ENCODE data around the gene RAB31.

DNA sequence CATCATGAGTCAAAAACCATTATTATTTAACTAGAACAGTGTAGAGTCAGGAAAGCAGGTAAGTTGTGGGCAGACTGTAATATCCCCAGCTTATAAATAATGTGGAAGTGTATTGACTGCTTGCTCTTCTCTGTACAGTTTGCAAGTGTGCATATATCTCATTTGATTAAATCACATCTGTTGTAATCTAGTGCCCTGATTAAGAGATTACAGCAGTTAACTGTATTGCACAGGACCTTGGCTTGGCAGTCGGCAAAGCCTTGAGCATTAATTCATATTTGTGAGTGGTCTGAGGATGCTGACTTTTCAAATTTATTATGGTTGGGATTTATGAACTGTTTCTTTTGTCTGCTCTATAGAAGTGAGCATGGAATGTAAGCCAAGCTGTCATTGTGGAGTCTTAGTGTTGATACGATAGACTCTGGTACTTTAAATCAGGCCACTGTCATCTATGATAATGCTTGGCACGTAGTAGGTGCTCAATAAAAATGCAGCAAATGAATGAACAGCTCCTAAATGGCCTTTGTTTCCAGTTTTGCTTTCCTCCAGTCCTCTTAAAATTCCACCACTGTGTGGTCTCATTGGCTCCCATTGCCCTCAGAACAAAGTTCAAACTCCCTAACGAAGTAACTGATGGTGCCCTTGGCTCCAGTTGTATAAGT is 48.3 kb downstream of the RAB31 start:
- TF ChIP-seq, protein P1, sequence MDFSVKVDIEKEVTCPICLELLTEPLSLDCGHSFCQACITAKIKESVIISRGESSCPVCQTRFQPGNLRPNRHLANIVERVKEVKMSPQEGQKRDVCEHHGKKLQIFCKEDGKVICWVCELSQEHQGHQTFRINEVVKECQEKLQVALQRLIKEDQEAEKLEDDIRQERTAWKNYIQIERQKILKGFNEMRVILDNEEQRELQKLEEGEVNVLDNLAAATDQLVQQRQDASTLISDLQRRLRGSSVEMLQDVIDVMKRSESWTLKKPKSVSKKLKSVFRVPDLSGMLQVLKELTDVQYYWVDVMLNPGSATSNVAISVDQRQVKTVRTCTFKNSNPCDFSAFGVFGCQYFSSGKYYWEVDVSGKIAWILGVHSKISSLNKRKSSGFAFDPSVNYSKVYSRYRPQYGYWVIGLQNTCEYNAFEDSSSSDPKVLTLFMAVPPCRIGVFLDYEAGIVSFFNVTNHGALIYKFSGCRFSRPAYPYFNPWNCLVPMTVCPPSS (IDR thresholded peaks at IDR 0.05): no peak
- TF ChIP-seq, protein P2, sequence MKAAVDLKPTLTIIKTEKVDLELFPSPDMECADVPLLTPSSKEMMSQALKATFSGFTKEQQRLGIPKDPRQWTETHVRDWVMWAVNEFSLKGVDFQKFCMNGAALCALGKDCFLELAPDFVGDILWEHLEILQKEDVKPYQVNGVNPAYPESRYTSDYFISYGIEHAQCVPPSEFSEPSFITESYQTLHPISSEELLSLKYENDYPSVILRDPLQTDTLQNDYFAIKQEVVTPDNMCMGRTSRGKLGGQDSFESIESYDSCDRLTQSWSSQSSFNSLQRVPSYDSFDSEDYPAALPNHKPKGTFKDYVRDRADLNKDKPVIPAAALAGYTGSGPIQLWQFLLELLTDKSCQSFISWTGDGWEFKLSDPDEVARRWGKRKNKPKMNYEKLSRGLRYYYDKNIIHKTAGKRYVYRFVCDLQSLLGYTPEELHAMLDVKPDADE (CRISPR knock-in tag; IDR thresholded peaks at IDR 0.05): no peak
- TF ChIP-seq GLI4 (CRISPR knock-in tag; IDR thresholded peaks at IDR 0.05; ENCODE audit: borderline replicate concordance) (no peak), CTCF (CRISPR knock-in tag; IDR thresholded peaks at IDR 0.05) (no peak)
